Renal cortex interstitium (tissue), 11 donors: ENCODE data around the gene CENPA. TPM values are rescaled to one million over a fixed set of nuclear protein-coding genes. Genes with fewer than 3 reads are reported as not detected.
A peak's percentile ranks its signal among the peaks of the same experiment; 100 is the strongest.
"Not testable (repeated sequence)": the region's sequence is repeated elsewhere in the genome, so short reads cannot be mapped to it uniquely, and the experiment has no call there.

Source experiments
- DNase-seq, 11 donors: peaks; one replicate each; pipeline ENCODE4 v3.0.0-alpha.2; 2013; ENCODE audit warnings: low read depth in 9 of 11, low spot score in 4 of 11; ENCODE audit errors: extremely low read depth in 1 of 11
- polyA plus RNA-seq, 3 donors: library from polyadenylated mRNA; unstranded; fragments of 120-200 nt; gene quantifications; one replicate each; pipeline ENCODE4 v1.2.1, GENCODE V29; 2013; ENCODE audit not compliant: insufficient read length in 3 of 3

Gene CENPA
- polyA plus RNA-seq, 3 donors = 12.1 to 17.2 (median 17.2) TPM

DNA sequence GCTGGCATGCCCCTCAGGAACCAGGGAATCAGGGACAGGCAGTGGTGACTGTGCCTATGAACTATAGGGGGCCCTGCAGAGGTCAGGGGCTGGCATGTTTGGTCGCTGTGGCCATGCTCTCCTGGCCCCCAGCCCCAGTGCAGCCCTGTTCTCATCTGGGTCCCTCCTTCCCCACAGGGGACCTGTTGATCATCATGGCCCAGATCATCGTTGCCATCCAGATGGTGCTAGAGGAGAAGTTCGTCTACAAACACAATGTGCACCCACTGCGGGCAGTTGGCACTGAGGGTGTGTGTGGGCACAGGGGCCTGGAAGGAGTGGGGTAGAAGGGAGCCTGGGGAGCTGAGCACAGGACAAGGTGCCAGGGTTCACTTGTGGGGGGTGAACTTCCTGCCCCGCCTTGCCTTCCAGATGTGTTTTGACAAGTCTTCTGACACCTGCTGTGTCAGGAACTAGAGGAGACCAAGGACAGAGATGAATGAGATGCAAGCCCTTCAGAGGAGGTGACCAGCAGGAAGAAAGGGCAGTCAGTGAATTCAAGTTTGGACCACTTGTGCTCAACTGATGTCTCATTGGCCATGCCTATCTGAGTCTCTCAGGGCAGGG is 9.6 kb upstream of the CENPA start:
- DNase-seq = no peak

DNA sequence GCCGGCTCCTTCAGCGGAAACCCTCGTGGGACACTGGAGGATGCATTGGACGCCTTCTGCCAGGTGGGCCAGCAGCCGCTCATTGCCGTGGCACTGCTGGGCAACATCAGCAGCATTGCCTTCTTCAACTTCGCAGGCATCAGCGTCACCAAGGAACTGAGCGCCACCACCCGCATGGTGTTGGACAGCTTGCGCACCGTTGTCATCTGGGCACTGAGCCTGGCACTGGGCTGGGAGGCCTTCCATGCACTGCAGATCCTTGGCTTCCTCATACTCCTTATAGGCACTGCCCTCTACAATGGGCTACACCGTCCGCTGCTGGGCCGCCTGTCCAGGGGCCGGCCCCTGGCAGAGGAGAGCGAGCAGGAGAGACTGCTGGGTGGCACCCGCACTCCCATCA is 7.8 kb upstream of the CENPA start:
- no peak for DNase-seq

DNA sequence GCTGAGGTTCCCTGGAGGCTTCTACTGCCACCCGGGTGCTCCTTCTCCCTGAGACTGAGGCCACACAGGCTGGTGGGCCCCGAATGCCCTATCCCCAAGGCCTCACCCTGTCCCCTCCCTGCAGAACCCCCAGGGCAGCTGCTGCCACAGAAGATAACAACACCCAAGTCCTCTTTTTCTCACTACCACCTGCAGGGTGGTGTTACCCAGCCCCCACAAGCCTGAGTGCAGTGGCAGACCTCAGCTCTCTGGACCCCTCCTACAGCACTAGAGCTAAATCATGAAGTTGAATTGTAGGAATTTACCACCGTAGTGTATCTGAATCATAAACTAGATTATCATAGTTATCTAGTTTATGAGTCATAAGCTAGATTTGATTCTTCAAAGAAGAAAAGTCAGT is 7.3 kb upstream of the CENPA start:
- no peak for DNase-seq

GRCh38 chr2:26780203-26780760 is 5.6 kb upstream of the CENPA start:
- no peak for DNase-seq

DNA sequence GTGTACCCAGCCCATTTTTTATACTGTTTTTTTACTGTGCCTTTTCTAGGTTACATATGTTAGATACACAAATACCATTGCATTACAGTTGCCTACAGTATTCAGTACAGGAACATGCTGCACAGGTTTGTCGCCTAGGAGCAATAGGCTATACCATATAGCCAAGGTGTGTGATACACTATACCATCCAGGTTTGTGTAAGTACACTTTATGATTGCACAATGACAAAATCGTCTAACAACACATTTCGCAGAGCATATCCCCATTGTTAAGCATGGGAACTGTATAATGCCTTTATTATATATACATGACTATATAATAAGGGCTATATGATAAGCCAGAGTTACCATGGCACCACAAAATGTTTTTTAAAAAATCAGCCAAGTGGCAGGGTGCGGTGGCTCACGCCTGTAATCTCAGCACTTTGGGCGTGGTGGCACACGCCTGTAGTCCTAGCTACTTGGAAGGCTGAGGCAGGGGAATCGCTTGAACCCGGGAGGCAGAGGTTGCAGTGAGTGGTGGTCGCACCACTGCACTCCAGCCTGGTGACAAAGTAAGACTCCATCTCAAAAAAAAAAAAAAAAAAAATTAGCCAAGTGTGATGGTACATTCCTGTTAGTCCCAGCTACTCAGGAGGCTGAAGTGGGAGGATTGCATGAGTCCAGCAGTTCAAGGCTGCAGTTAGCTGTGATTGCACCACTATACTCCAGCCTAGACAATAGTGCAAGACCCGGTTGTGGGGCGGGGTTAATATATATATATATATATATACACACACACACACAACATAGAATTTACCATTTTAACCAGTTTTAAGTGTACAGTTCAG is 2.8 kb upstream of the CENPA start:
- DNase-seq = no peak

DNA sequence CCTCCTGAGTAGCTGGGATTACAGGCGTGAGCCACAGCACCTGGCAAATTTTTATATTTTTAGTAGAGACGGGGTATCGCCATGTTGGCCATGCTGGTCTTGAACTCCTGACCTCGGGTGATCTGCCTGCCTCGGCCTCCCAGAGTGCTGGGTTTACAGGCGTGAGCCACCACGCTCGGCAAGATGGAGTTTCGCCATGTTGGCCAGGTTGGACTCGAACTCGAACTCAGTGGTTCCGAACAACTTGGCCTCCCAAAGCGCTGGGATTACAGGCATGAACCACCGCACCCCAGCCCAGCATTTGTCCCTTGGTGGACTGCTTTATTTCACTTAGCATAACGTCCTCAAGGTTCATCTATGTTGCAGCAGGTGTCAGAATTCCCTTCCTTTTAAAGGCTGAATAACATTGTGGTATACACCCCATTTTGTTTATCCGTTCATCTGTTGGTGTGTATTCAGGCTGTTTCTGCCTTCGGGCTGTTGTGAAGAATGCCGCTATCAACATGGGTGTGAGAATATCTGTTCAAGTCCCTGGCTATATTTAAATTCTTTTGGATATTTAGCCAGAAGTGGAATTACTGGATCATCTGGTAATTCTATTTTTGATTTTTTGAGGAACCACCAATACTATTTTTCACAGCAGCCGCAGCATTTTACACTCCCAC is 1.2 kb upstream of the CENPA start:
- DNase-seq = no peak

GRCh38 chr2:26786207-26787028 is 562 bp downstream of the CENPA start:
- no peak for DNase-seq

GRCh38 chr2:26792720-26793119 is 6.9 kb downstream of the CENPA start:
- DNase-seq = no peak

- DNase-seq = no peak
Observed at GRCh38 chr2:26793518-26793917, 7.7 kb downstream of the CENPA start.

DNA sequence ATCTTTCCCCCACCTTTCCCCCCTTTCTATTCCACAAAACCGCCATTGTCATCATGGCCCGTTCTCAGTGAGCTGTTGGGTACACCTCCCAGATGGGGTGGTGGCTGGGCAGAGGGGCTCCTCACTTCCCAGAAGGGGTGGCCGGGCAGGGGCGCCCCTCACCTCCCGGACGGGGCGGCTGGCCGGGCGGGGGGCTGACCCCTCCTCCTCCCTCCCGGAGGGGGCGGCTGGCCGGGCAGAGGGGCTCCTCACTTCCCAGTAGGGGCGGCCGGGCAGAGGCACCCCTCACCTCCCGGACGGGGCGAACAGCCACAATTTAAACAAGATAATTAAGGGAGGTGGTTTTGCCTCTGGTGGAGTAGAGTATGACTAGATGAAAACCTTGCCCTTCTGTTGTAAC is 9.3 kb downstream of the CENPA start:
- not testable (repeated sequence) for DNase-seq

GRCh38 chr2:26801328-26801727 is 15.5 kb downstream of the CENPA start:
- DNase-seq = no peak

DNA sequence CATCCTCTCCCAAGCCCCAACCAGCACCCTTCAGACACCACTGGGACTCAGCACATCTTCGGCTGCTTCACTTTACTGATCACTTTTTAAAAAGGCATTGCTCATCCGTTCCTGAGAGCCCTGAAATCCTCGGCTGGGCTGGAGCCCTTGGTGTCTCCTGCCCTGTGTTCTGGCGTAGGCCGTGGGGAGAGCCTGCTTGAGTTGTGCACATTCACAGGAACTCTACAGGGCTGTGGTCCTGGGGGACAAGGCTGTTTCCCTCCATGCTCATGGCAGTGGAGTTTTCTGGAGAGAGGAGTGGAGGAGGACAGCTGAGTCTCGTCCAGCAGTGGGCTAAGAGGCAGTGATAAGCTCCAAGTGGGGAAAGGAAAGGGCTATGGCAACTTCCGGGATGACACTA is 15.9 kb downstream of the CENPA start:
- DNase-seq = no peak

DNA sequence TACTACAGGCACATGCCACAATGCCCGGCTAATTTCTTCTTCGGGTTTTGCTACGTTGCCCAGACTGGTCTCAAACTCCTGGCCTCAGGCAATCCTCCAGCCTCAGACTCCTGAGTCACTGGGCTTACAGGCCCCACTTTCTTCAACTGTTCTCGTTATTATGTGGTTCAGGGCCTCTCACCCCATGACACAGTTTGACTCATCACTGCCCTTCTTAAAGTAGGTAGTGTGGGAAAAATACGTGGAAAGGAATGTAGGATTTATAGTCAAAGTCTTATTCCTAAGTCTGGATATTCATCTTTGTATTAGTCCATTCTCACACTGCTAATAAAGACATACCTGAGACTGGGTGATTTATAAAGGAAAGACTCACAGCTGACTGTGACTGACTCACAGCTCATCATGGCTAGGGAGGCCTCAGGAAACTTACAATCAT is 19.4 kb downstream of the CENPA start:
- DNase-seq = no peak

DNA sequence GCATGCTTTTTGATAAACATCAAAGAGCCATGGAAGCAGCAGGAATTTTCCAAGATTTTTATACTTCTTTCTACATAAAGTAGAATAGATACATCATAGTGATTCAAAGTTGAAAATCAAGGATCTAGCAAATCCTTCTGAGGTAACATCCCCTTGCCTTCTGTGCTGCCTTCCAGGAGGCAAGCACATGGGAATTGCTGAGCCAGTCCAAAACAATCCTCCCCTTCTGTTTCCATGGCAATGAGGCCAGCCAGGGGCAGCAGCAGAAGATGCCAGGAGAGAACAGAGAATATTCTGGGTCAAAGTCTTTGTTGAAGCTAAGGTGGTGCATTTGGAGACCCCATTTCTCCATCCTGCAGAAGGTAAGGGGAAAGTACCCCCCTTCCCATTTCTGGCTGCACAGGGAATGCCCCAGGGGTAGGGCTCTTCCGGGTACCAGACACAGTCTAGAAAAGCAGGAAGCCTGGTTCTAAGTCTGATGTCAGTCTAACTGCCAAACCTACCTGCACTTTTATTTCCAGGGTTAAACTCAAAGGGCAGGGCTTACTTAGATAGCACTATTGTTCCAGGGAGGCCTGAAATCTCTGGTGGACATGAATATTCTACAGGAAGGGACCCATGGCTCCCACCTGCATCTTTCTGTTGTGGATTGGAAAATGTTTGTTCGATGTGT is 22.1 kb downstream of the CENPA start:
- DNase-seq = peak in 8 of 11 donors; percentile 7 to 37 (median 26)

DNA sequence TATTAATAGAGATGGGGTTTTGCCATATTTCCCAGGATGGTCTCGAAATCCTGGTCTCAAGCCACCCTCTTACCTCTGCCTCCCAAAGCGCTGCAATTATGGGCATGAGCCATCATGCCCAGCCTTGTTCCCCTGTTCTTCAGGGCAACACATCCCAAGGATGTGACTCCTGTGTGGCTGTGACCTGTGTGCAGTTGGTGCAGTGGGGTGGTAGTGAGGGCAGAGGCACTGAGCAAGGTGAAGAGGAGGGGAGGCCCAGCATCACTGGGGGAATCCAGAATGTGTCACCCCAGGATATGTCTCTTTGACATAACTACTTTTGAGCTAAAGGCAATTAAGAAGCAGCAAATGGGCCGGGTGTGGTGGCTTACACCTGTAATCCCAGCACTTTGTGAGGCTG is 23.4 kb downstream of the CENPA start:
- DNase-seq = no peak

GRCh38 chr2:26809876-26810577 is 24.2 kb downstream of the CENPA start:
- DNase-seq = no peak

GRCh38 chr2:26811261-26811660 is 25.4 kb downstream of the CENPA start:
- no peak for DNase-seq
